Omental fat pad (tissue), 4 donors: ENCODE data around the gene CCDC34. TPM values are rescaled to one million over a fixed set of nuclear protein-coding genes. Genes with fewer than 3 reads are reported as not detected.
A peak's percentile ranks its signal among the peaks of the same experiment; 100 is the strongest.

ENCODE experiments used
- ATAC-seq: fragments of 150-250 bp; one replicate; pipeline ENCODE4 v1.9.1; 2016; ENCODE audit warnings: mild to moderate bottlenecking, moderate library complexity; ENCODE audit not compliant: low FRiP score
- DNase-seq: peaks from one replicate; pipeline ENCODE4 v3.0.0-alpha.2; 2019; ENCODE audit warnings: low spot score
- CTCF ChIP-seq, 3 donors: fragments of 450-650 bp; IDR thresholded peaks; one replicate each; pipeline ENCODE4 v1.5.1; 2016 to 2017; ENCODE audit warnings: antibody characterized with exemption in 3 of 3, mild to moderate bottlenecking in 3 of 3, moderate library complexity in 2 of 3
- total RNA-seq, 4 donors: library from RNA; depleted of rRNA; stranded (reverse); fragments of >200 nt; gene quantifications; one replicate each; pipeline ENCODE4 v1.1.0, GENCODE V29; 2016

The CCDC34 gene
- 1 to 10 TPM; 2.0 to 3.1 (median 2.4) TPM for total RNA-seq

- peak; percentile 68 for DNase-seq
- no peak for TF ChIP-seq CTCF (IDR thresholded peaks at IDR 0.05)
- ATAC-seq, result peak; percentile 98
Observed at GRCh38 chr11:27362749-27363575, at the start of gene CCDC34. Gene CCDC34, minus strand, starts transcription at chr11:27363215. Its CDS starts 21 bp downstream, at chr11:27363194.

GRCh38 chr11:27412192-27412691 lies 49.2 kb upstream of the CCDC34 start:
- no peak for TF ChIP-seq CTCF (IDR thresholded peaks at IDR 0.05)
- DNase-seq, result no peak
- no peak for ATAC-seq

DNA sequence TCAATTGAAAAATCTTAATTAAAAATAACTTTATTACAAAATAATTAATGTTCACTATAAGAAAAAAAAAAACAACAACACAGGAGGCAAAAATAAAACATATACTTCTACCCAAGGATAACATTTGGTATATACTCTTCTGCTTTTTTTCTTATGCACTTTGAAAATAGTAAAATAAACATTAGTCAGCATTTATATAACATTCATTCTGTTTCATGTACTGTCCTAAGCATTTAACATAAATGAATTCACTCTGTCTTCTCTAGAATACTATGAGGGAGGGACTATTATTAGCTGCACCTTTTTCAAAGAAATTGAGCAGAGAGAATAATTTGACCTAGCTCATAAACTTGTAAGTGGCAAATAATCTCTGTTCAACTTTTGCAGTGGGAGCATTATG lies 48.3 kb upstream of the CCDC34 start:
- no peak for ATAC-seq
- DNase-seq, result no peak
- no peak for TF ChIP-seq CTCF (IDR thresholded peaks at IDR 0.05)

- TF ChIP-seq CTCF (IDR thresholded peaks at IDR 0.05), result no peak
- no peak for DNase-seq
- ATAC-seq, result no peak
Observed at GRCh38 chr11:27410272-27410671, 47.3 kb upstream of the CCDC34 start.

GRCh38 chr11:27409742-27410141 lies 46.7 kb upstream of the CCDC34 start:
- DNase-seq (no peak), ATAC-seq (no peak)
- TF ChIP-seq CTCF (IDR thresholded peaks at IDR 0.05), result no peak

DNA sequence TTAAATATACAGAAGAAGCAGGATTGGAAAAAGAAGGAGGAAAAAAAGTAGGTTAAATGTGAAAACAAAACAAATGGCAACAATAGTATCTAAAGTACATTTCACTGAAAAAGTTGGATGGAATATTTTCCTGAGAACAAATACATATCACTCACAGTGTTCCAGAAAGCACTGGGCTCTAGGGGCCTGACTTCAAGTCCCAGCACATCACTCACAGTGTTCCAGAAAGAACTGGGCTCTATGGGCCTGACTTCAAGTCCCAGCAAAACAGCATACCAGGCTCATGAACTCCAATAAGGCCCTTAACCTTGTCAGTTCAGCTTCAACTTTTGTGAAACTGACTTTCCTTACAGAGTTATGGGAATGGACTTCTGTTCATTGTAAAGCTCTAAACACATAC lies 46.0 kb upstream of the CCDC34 start:
- ATAC-seq, result no peak

More for the DNA sequence above, 46.0 kb upstream of the CCDC34 start:
- TF ChIP-seq CTCF (IDR thresholded peaks at IDR 0.05), result no peak
- no peak for DNase-seq
